Right lung (tissue), 5 donors: Measurements from ENCODE around the gene RBM4B. TPM values are rescaled to one million over a fixed set of nuclear protein-coding genes. Genes with fewer than 3 reads are reported as not detected.

Experiments
- DNase-seq, 2 donors: peaks; one replicate each; pipeline ENCODE4 v3.0.0-alpha.2; 2013
- polyA plus RNA-seq, 5 donors: library from polyadenylated mRNA; unstranded; fragments of 120-200 nt; gene quantifications; one replicate each; pipeline versions ENCODE4 v1.2.1 to v1.2.3, GENCODE V29; 2013; ENCODE audit warnings: inconsistent platforms in 1 of 5, low replicate concordance in 1 of 5; ENCODE audit not compliant: insufficient read length in 5 of 5, insufficient read depth in 1 of 5

RBM4B gene
- polyA plus RNA-seq, 5 donors = 68.7 to 81.9 (median 76.5) TPM

DNA sequence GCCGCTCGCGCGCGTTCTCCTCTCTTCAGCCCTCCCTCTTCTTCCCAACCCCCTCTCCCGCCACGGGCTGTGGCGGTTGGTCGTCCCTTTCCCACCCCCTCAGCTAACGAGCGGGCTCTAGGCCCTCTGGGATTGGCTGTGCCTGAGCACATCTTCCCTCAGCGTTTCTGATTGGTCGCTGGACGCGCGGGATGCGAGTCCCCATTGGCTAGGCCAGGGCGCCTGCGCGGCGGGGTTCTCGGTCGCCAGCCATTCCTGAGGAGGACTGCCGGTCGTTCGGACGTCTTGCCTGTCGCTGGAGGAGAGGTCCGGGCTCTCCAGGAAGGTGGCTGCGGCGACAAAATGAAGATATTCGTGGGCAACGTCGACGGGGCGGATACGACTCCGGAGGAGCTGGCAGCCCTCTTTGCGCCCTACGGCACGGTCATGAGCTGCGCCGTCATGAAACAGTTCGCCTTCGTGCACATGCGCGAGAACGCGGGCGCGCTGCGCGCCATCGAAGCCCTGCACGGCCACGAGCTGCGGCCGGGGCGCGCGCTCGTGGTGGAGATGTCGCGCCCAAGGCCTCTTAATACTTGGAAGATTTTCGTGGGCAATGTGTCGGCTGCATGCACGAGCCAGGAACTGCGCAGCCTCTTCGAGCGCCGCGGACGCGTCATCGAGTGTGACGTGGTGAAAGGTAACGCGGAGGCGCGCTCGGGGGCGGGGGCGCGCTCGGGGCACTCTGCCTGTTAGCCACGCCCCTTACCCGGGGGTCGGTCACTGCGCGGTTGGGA is 61.1 kb downstream of the RBM4B start, which contains the start of gene RBM14:
Gene RBM14, plus strand, starts transcription at position 252 of the 776 bp plus-strand sequence. Its CDS starts 91 bp downstream, at position 343.
- DNase-seq = peak; percentile 99

Other genes starting within 250 kb of the RBM4B start
- 10 to 100 TPM; 63.2 to 78.7 (median 73.0) TPM for gene MRPL11, start 239.0 kb downstream of the RBM4B start, polyA plus RNA-seq
- 1 to 10 TPM; 4.1 to 6.2 (median 4.6) TPM for gene PELI3, start 211.0 kb downstream of the RBM4B start, polyA plus RNA-seq
- 10 to 100 TPM; 13.5 to 25.4 (median 15.8) TPM for gene DPP3, start 197.5 kb downstream of the RBM4B start, polyA plus RNA-seq
- 10 to 100 TPM; 54.5 to 80.1 (median 58.5) TPM for gene BBS1, start 167.3 kb downstream of the RBM4B start, polyA plus RNA-seq
- 1 to 10 TPM; 3.8 to 6.9 (median 5.7) TPM for gene ZDHHC24, start 131.8 kb downstream of the RBM4B start, polyA plus RNA-seq
- 1 to 10 TPM in 1 of 5 donors, under 1 TPM in 1, not detected in 3; 0.24 to 3.8 TPM for gene ACTN3, start 131.0 kb downstream of the RBM4B start, polyA plus RNA-seq
- gene CTSF, start 109.3 kb downstream of the RBM4B start, polyA plus RNA-seq = 10 to 100 TPM; 33.9 to 54.7 (median 51.8) TPM
- under 1 TPM; 0.10 to 0.18 (median 0.15) TPM for gene CCDC87, start 84.8 kb downstream of the RBM4B start, polyA plus RNA-seq
- 10 to 100 TPM; 69.4 to 95.7 (median 82.2) TPM for gene CCS, start 84.7 kb downstream of the RBM4B start, polyA plus RNA-seq
- 10 to 100 TPM; 69.2 to 90.3 (median 81.2) TPM for gene RBM14, start 61.3 kb downstream of the RBM4B start, polyA plus RNA-seq
- gene RBM4, start 39.2 kb downstream of the RBM4B start, polyA plus RNA-seq = 100 to 1,000 TPM; 222 to 239 (median 232) TPM
- 10 to 100 TPM in 2 of 5 donors, 1 to 10 TPM in 3; 6.1 to 11.5 (median 8.2) TPM for gene SPTBN2, start 51.3 kb upstream of the RBM4B start, polyA plus RNA-seq
- 10 to 100 TPM; 15.7 to 27.5 (median 21.4) TPM for gene RCE1, start 165.6 kb upstream of the RBM4B start, polyA plus RNA-seq
- 10 to 100 TPM in 2 of 5 donors, 1 to 10 TPM in 3; 6.4 to 19.8 (median 8.8) TPM for gene LRFN4, start 179.2 kb upstream of the RBM4B start, polyA plus RNA-seq